Activated B cell treated with CpG ODN at 0.5 μM for 24 hours (primary cell): ENCODE results near the gene SH2D3A. TPM values are rescaled to one million over a fixed set of nuclear protein-coding genes. Genes with fewer than 3 reads are reported as not detected.

ENCODE experiments used
- ATAC-seq: fragments of 200-7000 bp; cut with Tn5 transposase; one replicate; pipeline ENCODE4 v1.10.0; 2021; ENCODE audit warnings: low read depth, mild to moderate bottlenecking, moderate library complexity
- CTCF ChIA-PET: fragments of 350-600 bp; sonication (Branson Sonifier 250); formaldehyde crosslinking; loops from one replicate; lab custom pipeline; 2021; ENCODE audit warnings: antibody characterized with exemption; lab: Charles Lee
- POLR2A ChIA-PET: fragments of 350-600 bp; sonication (Branson Sonifier 250); formaldehyde crosslinking; loops from one replicate; lab custom pipeline; 2021; ENCODE audit warnings: antibody characterized with exemption; lab: Charles Lee
- DNase-seq: peaks from one replicate; pipeline ENCODE4 v3.0.0; 2022
- H3K27ac Mint-ChIP-seq: one replicate; pipeline ENCODE4 v1.8.0; 2020; ENCODE audit warnings: mixed read lengths
- H3K27me3 Mint-ChIP-seq: one replicate; pipeline ENCODE4 v1.8.0; 2021; ENCODE audit warnings: mixed read lengths
- H3K36me3 Mint-ChIP-seq: one replicate; pipeline ENCODE4 v1.8.0; 2021; ENCODE audit warnings: low read depth, mixed read lengths
- H3K4me1 Mint-ChIP-seq: one replicate; pipeline ENCODE4 v1.8.0; 2021; ENCODE audit warnings: mixed read lengths
- H3K4me3 Mint-ChIP-seq: one replicate; pipeline ENCODE4 v1.8.0; 2020; ENCODE audit warnings: mild to moderate bottlenecking, mixed read lengths
- H3K9me3 Mint-ChIP-seq: one replicate; pipeline ENCODE4 v1.8.0; 2020; ENCODE audit warnings: mixed read lengths
- intact Hi-C: fragments of 100-400 bp; cut with micrococcal nuclease; formaldehyde crosslinking; loops from one replicate; pipeline ENCODE4 v1.15.1; 2024
- total RNA-seq: library from RNA; stranded (reverse); gene quantifications from 2 replicates; pipeline ENCODE4 v1.2.3, GENCODE V29; 2022
- TF ChIP-seq, protein P1 (sequence below): fragments of 200-600 bp; IDR thresholded peaks from one replicate; pipeline ENCODE4 v1.8.0; 2022; ENCODE audit warnings: antibody characterized with exemption, mild to moderate bottlenecking

Gene SH2D3A
- total RNA-seq, 1 donor from 2014 or later: 22.6 TPM

DNA sequence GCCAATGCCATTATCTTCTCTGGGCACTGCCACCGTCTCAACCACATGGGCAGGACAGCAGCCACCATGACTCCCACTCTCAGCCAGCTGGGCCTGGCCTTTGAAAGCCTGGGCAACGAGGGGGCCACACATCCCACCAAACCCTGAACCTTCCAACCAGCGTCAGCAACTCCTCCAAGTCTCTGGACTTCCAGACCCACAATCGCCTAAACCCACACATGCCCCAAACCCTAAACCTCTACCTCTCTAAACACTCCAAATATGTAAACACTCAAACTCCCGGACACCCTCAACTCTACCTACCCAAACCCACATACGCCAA, 47.7 kb downstream of the SH2D3A start:
- POLR2A ChIA-PET: no interaction called here
- H3K9me3 Mint-ChIP-seq: no peaks in the 10 kb centered on the region
- intact Hi-C loops: no loop called here
- DNase-seq (no peak), ATAC-seq (no peak)
- H3K4me3 Mint-ChIP-seq: no peak overlapping the region
- TF ChIP-seq, protein P1, sequence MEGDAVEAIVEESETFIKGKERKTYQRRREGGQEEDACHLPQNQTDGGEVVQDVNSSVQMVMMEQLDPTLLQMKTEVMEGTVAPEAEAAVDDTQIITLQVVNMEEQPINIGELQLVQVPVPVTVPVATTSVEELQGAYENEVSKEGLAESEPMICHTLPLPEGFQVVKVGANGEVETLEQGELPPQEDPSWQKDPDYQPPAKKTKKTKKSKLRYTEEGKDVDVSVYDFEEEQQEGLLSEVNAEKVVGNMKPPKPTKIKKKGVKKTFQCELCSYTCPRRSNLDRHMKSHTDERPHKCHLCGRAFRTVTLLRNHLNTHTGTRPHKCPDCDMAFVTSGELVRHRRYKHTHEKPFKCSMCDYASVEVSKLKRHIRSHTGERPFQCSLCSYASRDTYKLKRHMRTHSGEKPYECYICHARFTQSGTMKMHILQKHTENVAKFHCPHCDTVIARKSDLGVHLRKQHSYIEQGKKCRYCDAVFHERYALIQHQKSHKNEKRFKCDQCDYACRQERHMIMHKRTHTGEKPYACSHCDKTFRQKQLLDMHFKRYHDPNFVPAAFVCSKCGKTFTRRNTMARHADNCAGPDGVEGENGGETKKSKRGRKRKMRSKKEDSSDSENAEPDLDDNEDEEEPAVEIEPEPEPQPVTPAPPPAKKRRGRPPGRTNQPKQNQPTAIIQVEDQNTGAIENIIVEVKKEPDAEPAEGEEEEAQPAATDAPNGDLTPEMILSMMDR: no peak
- peaks cover 39% of the 10 kb centered on the region for H3K4me1 Mint-ChIP-seq
- no peaks in the 10 kb centered on the region for H3K36me3 Mint-ChIP-seq
- H3K27me3 Mint-ChIP-seq: no peaks in the 10 kb centered on the region
- CTCF ChIA-PET: no interaction called here
- no peak overlapping the region for H3K27ac Mint-ChIP-seq

- Mint-ChIP-seq H3K36me3 (no peaks in the 10 kb centered on the region), H3K27me3 (peaks cover 1% of the 10 kb centered on the region), H3K27ac (no peak overlapping the region), H3K9me3 (no peaks in the 10 kb centered on the region), H3K4me1 (peaks cover 33% of the 10 kb centered on the region), H3K4me3 (no peak overlapping the region)
- CTCF ChIA-PET: no interaction called here
- ATAC-seq (peak; percentile 42), DNase-seq (no peak)
- TF ChIP-seq, protein P1: no peak
- POLR2A ChIA-PET: no interaction called here
- intact Hi-C loops: no loop called here
These were observed 48.3 kb downstream of the SH2D3A start for GRCh38 chr19:6718741-6719539.

DNA sequence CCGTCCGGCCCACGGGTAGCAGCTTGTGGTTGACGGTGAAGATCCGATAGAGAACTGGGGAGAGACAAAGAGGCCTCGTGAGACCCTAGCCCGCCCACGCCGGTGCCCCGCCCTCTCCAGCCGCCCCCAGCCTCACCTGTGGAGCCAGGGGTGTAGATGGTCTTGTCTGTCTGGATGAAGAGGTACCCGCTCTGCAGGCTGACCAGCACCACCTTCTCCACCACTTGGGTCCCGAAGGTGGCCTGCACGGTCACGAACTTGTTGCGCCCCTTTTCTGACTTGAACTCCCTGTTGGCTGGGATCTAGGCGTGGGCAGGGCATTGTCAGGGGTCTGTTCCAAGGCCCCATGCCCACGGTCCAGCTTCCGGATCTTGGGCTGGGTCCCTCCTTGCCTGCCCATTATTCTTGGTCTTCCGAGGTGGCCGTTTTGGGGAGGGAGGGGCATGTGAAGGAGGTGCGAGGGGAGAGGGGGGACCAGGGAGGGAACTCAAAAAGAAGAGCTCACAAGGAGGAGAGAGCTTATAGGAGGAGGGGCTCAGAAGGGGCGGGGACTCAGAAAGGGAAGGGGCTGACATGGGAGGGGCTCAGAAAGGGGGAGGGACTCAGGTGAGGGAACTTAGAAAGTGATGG, 49.0 kb downstream of the SH2D3A start:
- no peak for ATAC-seq
- peaks cover 26% of the 10 kb centered on the region for H3K4me1 Mint-ChIP-seq
- POLR2A ChIA-PET: no interaction called here
- CTCF ChIA-PET: no interaction called here
- no peak overlapping the region for H3K27ac Mint-ChIP-seq
- peaks cover 1% of the 10 kb centered on the region for H3K27me3 Mint-ChIP-seq
- intact Hi-C loops: no loop called here
- DNase-seq: no peak
- H3K36me3 Mint-ChIP-seq: no peaks in the 10 kb centered on the region
- H3K4me3 Mint-ChIP-seq: no peak overlapping the region
- no peaks in the 10 kb centered on the region for H3K9me3 Mint-ChIP-seq
- TF ChIP-seq, protein P1: no peak

DNA sequence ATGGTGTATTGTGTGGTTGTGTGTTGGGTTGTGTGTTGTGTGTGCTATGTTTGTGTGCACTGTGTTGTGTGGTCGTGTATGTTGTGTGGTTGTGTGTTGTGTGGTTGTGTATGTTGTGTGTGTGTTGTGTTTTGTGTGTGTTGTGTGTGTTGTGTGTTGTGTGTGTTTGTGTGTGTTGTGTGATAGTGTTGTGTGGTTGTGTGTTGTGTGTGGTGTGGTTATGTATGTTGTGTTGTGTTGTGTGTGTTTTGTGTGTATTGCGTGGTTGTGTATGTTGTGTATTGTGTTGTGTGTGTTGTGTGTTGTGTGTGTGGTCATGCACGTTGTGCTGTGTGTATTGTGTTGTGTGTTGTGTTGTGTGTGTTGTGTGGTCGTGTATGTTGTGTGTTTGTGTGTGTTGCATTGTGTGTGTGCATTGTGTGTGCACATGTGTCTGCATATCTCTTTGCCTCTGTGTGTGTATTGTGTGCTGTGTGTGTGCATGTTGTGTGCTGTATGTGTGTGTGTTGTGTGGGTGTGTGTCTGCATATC, 49.7 kb downstream of the SH2D3A start:
- POLR2A ChIA-PET: no interaction called here

GRCh38 chr19:6717036-6717435, 50.2 kb downstream of the SH2D3A start:
- ChIA-PET CTCF (no interaction called here), POLR2A (no interaction called here)
- no peak overlapping the region for H3K4me3 Mint-ChIP-seq
- H3K27me3 Mint-ChIP-seq: peaks cover 1% of the 10 kb centered on the region
- H3K9me3 Mint-ChIP-seq: no peaks in the 10 kb centered on the region
- no peak overlapping the region for H3K27ac Mint-ChIP-seq
- H3K4me1 Mint-ChIP-seq: peaks cover 16% of the 10 kb centered on the region
- intact Hi-C loops: no loop called here
- no peak for ATAC-seq
- TF ChIP-seq, protein P1: no peak
- no peaks in the 10 kb centered on the region for H3K36me3 Mint-ChIP-seq
- DNase-seq: no peak

More for the DNA sequence above, 49.7 kb downstream of the SH2D3A start:
- CTCF ChIA-PET: no interaction called here
- TF ChIP-seq, protein P1: no peak
- H3K9me3 Mint-ChIP-seq: no peaks in the 10 kb centered on the region
- intact Hi-C loops: no loop called here
- no peak overlapping the region for H3K27ac Mint-ChIP-seq
- no peak overlapping the region for H3K4me3 Mint-ChIP-seq
- peaks cover 20% of the 10 kb centered on the region for H3K4me1 Mint-ChIP-seq
- ATAC-seq (no peak), DNase-seq (no peak)
- peaks cover 1% of the 10 kb centered on the region for H3K27me3 Mint-ChIP-seq
- H3K36me3 Mint-ChIP-seq: no peaks in the 10 kb centered on the region
